Hepatic stellate cell (primary cell): Measurements from ENCODE around the gene JARID2.

Experiments
- DNase-seq: peaks from one replicate; pipeline ENCODE4 v3.0.0; 2011; ENCODE audit warnings: low spot score

The JARID2 gene

DNA sequence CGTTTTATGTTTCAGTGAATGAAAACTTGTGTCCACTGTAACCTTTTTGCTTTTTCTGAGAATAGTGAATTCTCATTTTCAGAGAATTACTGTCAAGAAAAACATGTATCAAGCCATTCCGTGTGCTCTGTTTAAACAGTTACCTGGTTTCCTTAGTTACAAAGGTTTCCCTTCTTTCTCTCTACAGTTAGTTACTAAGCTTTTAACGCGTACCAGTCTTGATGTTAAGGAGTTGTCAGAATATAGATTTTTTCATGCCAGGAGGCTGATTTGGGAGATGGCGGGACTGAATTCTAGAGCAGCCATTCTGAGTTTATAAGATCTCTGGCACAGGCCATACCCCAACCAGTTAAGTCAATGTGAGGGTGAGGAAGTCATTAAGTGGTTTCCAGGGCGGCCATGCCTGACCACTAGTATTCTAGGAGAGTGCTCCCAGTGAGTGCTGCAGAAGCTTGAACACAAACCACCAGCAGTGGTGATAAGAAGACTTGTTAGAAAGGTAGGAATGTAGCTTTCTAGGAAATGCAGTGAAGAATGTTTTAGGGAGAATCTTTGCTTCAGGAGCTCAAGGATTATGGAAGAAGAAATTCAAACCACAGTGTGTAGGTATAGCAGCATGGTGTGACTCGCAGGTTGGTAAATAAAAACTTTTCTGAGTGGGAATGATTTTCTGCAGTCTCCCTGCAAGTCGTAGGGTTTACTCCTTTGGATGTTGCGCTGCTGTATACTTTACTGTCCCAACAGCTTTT is 112.9 kb downstream of the JARID2 start:
- no peak for DNase-seq

GRCh38 chr6:15359335-15359862 is 113.5 kb downstream of the JARID2 start:
- DNase-seq, result no peak

GRCh38 chr6:15360300-15360699 is 114.4 kb downstream of the JARID2 start:
- DNase-seq, result no peak

DNA sequence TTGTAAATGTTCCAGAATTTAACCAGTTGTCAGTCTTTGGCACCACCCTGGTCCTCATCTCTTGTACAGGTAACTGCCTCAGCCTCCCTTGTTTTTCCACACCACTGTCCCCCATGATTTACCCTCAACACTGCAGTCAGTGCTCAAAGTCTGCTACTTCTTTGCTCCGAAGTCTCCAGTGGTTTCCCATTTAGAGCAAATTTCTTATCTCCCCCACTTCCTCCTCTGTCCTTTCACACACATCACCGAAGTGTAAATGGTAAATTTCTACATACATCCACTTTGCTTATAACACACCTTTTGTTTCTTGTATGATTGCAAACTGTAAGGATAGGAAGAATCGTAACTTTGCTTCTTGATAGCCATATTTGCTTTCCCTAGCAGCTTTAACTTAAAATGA is 115.3 kb downstream of the JARID2 start:
- no peak for DNase-seq

GRCh38 chr6:15362274-15363160 is 116.6 kb downstream of the JARID2 start:
- no peak for DNase-seq

DNA sequence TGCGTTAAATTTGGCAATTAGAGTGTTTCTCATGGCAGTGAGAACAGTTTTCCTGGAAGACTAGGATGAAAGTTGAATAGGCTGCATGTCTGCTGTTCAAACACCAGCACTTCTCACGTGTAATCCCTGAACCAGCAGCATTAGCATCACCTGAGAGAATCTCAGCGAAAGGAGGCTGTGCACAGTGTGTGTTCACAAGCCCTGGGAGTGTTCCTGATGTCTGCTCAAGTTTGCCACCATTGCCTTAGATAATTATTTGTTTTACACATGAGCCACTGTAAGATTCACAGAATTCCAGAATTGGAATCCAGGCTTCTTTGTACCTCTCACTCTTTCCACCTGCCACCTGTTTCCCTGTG is 117.3 kb downstream of the JARID2 start:
- DNase-seq, result no peak

DNA sequence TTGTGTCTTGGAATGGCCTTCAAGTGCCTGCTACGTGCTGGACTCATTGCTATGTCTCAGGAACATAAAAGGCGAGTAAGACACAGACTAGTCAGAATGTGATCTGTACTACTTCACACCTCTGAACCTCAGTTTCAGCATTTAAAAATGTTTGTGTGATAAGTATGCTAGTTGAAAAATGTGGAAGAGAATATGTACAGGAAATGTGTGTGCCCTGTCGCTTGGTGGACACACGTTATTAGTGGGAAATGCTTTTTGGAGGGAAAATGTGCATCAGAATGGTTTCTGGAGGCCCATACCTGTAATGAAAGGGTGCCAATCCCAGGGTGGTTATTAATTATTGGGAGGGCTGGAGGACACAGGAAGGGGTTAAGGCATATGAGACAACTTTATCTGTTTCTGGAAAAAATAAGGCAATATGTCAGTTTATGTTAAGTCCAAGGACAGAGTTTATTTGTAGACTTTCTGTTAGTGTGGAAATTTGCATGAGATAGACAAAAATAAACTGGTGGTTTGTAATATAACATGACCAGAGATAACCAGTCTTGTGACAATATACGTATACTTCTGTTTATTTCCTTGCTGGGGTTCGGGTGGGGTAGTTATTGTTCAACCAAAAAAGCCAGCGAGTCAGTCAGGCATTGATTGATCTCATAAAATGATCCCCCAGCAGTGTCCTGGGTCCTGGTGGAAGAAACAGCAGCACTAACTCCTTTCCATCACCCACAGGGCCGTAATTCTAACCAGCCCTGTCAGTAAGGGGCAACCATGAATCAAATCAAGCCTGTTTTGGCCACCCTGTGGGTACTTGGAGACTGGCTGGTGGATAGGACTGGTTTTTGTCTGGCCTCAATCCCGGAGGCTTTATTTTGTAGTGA is 117.9 kb downstream of the JARID2 start:
- DNase-seq, result no peak

GRCh38 chr6:15364401-15365037 is 118.7 kb downstream of the JARID2 start:
- DNase-seq, result no peak

DNA sequence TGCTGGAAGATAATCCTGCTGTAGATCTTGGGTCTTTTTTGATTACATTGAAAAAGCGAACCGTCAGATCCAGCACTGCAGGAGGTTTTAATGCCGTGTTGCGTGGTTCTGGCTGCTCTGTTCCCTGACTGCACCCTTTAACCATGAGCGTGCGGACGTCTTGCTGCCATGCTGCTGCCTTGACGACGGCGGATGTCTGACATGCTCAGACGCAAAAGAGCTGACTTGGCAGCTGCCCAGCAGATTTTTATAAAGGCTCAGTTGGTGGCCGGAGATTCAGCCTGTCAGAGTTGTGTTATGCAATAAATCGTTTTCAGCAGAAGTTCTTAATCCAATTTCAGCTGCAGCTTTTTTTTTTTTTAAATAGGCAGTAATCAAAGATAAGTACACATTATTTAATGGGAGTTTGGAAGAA is 119.4 kb downstream of the JARID2 start:
- DNase-seq, result peak; percentile 63

- no peak for DNase-seq
Measured at GRCh38 chr6:15366003-15366535, 120.2 kb downstream of the JARID2 start.

GRCh38 chr6:15366879-15367278 is 121.0 kb downstream of the JARID2 start:
- no peak for DNase-seq

- DNase-seq, result no peak
Measured at GRCh38 chr6:15368186-15368585, 122.3 kb downstream of the JARID2 start.

DNA sequence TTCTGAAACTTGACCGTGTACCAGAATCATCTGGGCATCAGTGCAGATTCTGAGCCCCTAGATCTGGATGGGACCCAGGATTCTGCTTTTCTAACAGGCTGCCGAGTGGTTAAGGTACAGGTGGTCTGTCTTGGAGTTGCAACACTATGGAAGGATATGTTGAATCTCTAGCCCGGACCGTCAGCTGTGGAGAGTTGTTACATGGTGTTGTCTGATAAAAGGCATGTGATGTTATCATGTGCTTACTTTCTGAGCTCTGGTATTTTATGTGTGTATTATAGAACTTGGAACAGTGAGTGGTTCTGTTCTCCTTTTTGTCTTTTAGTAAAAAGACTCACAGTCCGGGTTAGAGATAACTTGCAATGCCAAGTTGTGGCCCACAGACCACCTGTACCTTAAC is 123.0 kb downstream of the JARID2 start:
- no peak for DNase-seq

- no peak for DNase-seq
Measured at GRCh38 chr6:15369838-15370237, 124.0 kb downstream of the JARID2 start.

DNA sequence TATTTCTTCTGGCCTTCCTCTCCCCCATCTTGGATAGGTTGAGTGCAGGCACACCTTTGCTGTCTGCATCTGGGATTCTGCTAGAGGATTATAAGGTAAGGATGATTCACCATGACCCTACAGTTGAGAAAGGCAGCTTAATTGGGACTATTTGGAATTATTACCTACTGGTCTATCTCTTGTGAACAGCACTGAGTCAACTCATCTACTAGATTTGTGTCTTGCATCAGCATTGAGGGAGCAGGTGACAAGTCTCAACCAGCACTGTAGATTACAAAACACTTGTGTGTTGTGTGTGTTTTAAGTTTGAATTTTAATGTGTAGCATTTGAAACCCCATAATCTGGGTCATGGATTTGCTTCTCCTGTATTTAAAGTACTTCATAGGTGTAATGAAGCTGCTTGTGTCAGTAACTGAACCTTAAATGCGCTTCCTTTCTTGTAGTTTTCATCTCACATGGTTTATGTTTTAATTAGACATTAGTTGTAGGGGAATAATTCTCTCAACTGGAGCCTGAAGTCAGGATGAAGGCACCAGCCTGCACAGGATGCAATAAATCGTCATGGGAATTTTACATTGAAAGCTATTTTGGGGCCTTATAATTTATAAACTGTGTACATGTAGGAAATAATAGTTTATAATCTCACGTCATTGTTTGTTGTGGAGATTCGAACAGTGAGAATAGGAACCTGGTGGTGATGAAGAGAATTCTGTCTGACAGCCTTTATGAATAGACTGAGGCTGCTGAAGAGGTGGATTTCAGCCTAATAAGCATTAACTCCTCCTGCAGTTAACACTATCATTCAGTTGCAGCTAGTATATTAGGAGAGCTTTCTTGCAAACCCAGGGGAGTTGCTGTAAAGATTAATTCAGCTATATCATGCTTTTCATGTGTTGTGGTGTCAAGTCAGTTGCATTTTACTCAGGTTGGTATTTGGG is 125.1 kb downstream of the JARID2 start:
- DNase-seq, result no peak

DNA sequence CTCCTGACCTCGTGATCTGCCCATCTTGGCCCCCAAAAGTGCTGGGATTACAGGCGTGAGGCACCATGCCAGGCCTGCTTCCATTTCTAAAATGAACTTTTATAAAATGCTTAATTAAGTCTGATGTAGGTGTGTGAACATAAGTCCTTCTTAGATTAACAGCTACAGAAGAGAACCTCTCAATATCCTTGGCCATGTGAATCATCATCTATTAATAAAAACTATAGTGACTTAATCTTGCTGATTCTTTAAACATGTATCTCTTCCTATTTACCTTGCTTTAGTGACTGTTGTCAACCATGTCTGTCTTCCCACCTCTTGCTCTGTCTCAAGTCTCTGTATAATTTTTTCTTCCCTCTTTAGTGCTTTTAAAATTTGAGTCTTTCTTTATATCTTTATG is 127.1 kb downstream of the JARID2 start:
- no peak for DNase-seq

GRCh38 chr6:15374119-15374518 is 128.2 kb downstream of the JARID2 start:
- no peak for DNase-seq

GRCh38 chr6:15375018-15375417 is 129.1 kb downstream of the JARID2 start:
- no peak for DNase-seq

DNA sequence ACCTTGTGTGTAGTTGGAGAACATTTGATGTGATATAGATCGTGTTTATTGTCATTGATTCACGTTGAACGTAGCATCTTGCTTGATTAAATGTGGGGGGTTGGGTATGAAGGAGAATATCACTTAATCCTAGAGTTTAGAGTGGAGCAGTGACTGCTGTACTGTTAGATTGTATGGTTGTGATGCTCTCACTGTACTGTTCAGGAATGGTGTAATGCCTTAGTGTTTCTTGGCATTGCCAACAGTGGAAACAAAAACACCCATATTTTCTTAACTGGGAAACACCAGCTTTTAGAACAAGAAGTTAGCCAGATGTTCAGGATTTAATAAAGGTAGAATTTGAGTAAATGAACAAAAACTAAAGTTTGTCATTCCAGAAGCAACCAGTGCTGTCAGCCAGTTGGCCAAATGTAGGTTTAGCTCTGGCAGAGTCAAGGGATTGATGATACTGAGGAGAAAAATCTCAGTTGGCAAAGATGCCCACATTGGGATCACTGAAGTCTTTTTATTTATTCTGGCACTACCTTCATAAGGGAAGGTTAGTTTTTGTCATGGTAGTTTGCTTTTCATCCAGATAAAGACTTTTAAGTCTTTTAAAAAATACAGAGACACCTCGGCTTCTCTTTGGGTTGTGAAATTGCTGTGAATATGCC is 129.9 kb downstream of the JARID2 start:
- DNase-seq, result no peak
